HG03558 (cell line): ENCODE results near the gene HSPB9.

Experiments
- ATAC-seq: cut with Tn5 transposase; IDR thresholded peaks from one replicate; pipeline ENCODE4 v1.9.1; 2021; ENCODE audit warnings: moderate number of reproducible peaks; ENCODE audit not compliant: unreplicated experiment; ENCODE audit errors: extremely low read depth

HSPB9 gene

GRCh38 chr17:42098730-42099399 lies 23.7 kb upstream of the HSPB9 start:
- ATAC-seq = no peak

- no peak for ATAC-seq
Observed at GRCh38 chr17:42101513-42102292, 20.9 kb upstream of the HSPB9 start.

DNA sequence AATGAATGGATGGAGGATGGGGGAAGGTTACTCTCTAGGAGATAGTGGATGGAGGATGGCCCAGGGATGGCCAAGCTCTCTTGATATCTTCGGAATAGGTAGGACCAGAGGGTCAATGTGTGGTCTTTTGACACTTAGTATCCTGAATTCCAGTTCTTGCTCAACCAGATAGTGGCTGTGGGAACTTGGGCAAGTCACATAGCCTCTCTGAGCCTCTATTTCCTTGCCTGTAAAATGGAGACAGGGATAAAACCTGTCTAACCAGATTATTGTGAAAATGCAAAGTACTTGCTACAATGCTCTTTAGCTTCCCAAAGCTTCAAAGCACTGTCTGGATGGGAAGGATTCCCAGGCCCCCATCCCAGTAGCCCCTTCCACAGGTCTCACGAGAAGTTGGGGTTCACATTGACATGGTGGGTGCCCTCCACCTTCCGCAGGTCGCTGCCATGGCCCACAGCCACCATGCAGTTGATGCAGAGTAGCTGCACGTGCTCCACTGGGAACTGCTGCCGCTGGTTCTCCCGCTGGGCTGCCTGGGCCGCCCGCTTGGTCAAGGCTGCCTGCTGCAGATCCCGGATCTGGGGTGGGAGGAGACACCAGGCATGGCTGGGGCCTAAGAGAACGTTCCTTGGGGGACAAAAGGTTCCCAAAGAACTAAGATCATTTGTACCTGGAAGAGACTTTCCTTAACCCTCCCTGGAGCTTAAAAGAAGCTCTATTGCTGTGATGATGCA lies 19.2 kb upstream of the HSPB9 start:
- no peak for ATAC-seq

GRCh38 chr17:42104264-42104663 lies 18.3 kb upstream of the HSPB9 start:
- no peak for ATAC-seq

DNA sequence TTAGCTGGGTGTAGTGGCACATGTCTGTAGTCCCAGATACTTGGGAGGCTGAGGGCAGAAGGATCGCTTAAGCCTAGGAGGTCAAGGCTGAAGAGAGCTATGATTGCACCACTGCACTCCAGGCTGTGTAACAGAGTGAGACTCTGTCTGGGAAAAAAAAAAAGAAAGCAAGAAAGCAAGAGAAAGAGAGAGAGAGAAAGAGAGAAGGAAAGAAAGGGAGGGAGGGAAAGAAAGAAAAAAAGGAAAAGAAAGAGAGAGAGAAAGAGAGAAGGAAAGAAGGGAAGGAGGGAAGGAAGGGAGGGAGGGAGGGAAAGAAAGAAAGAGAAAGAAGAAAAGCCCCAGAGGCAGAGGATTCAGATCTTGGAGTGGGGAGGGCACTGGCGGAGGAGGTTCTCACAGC lies 16.6 kb upstream of the HSPB9 start:
- ATAC-seq = no peak

DNA sequence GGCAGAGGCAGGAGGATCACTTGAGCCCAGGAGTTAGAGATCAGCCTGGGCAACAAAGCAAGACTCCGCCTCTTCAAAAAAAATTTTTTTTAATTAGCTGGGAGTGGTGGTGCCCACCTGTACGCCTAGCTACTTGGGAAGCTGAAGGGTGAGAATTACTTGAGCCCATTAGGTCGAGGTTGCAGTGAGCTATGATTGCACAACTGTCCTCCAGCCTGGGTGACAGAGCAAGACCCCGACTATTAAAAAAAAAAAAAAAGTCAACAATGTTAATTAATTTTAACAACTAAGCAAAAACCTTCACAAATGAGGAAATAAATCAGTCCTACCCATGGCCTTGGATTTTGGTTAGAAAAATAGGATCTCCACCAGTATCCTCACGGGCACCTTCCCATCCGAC lies 15.5 kb upstream of the HSPB9 start:
- no peak for ATAC-seq

DNA sequence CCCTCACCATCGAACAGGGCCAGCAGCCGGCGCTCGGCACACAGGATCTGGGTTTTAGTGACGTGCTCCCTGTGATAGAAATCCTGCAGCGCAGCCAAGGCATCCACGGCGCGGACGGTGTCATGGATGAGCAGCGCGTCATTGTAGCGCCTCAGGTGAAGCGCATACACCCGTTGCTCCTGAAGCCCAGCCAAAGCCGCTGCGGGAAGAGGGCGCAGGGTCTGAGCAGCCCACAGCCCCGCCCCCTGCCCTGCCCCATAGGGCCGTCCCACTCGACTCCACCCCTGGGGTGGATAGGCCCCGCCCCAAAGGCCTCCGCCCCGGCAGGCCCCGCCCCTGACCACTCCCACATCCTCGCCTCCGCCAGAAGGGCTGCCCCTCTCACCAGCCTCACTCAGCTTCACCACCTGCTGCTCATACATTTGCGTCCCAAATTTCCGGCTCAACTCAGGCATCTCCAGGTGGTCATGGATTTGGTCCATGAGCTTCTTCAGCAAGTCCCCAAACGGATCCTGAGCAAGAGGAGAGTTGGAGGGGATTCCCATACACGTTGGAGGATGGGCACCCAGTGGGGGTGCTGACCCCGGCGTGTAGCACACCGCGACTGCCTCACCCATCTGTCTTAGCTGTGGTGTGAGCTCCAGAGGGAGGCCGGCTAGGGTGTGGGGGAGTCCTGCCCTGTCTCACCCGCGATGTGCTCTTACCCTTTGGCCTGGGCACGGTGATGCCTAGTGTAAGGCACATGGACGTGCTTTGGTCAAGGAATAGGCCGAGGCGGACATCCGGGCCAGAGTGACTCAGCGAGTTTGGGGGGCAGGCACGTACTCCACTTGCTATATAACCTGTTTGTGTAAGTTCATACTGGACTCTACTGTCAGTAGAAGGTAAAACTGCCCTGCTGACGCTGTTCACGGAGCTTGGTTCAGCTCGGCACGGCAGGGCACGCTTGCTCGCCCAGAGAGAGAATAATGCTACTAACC lies 14.7 kb upstream of the HSPB9 start:
- ATAC-seq = no peak

GRCh38 chr17:42109086-42109485 lies 13.5 kb upstream of the HSPB9 start:
- no peak for ATAC-seq

- ATAC-seq = no peak
Observed at GRCh38 chr17:42110301-42111264, 12.0 kb upstream of the HSPB9 start.

DNA sequence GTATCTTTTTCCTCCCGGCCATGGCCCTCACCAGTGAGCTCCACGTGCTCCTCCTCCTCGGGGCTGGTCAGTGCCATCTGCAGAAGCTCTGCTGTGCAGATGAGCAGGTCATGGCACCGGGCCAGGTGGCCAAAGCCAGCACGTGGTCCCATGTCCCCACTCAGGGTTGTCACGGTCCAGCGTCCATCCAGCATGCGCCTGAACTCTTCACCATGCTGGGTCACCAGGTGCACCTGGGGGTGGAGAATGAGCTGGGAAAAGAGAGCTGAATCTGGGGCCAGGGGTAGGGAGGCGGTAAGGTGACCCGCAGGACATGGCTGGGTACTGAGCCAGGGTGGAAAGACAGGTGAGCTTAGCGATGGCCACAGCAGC lies 11.4 kb upstream of the HSPB9 start:
- no peak for ATAC-seq

- no peak for ATAC-seq
Observed at GRCh38 chr17:42111871-42112551, 10.6 kb upstream of the HSPB9 start.

- ATAC-seq = no peak
Observed at GRCh38 chr17:42112552-42113176, 9.9 kb upstream of the HSPB9 start, which contains the start of gene DHX58. Gene DHX58 (minus strand): TSS chr17:42112714. CDS start chr17:42111892, 822 bp downstream.

GRCh38 chr17:42113293-42114069 lies 9.1 kb upstream of the HSPB9 start:
- no peak for ATAC-seq

DNA sequence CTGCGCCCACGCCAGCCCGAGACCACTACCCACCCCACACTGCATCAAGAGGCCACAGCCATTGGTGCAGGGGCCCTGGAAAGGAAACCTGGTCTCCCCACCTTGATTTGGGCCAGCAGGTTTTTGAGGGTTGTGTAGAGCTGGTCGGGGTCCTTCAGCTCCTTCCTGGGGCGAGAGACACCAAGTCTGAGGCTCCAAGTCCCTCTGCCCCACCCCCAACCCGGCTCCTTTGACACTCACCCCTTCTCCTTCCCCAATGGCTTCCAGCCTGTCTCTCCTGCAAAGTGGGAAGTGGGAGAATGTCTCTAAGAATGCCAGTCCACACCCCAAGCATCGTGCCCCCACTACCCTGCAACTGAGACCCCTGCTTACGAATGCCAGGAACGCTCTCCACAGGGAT lies 8.5 kb upstream of the HSPB9 start:
- no peak for ATAC-seq

- ATAC-seq = no peak
Observed at GRCh38 chr17:42116705-42117396, 5.8 kb upstream of the HSPB9 start.

DNA sequence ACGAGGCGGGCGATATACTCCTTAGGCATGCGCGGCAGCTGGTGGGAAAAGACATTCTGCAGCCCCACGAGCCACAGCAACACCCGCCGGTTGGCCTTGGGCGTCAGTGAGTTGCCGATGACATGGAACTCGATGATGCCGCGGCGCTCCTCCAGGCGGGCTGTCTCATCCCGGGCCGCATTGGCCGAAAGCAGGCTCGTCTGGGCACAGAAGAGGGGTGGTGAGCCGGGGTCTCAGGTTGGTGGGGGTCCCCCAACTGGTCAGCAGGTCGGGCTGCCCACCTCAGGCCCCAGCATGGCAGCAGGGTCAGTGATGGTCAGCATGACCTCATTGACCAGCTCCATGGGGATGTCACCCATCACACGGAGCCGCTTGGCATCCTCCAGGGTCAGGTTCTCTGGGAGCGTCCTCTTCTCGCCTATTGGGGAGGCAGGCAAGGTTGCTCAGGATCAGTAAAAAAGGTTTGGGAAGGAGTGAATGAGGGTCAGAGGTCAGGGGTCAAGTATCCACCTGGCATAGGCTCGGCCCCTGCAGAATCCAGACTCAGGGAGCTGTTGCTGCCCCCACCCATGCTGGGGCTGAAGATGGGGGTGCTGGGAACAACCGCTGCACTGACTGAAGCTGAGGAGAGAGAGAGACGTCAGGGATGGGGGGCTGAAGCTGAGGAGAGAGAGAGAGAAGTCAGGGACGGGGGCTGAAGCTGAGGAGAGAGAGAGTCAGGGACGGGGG lies 5.0 kb upstream of the HSPB9 start:
- no peak for ATAC-seq
